HepG2 (cell line): Measurements from ENCODE around the gene ZMAT2. TPM values are rescaled to one million over a fixed set of nuclear protein-coding genes. Genes with fewer than 3 reads are reported as not detected.
A peak's percentile ranks its signal among the peaks of the same experiment; 100 is the strongest.

Source experiments
- GPBP1L1 ChIP-seq: sonication (generic); formaldehyde crosslinking; IDR thresholded peaks from 2 replicates; pipeline ENCODE4 v1.5.0; 2020; ENCODE audit warnings: mild to moderate bottlenecking, missing genetic modification reagents
- MNT ChIP-seq: fragments of 450-650 bp; IDR thresholded peaks from 2 replicates; pipeline ENCODE4 v1.6.1; 2016
- POLR2AphosphoS2 ChIP-seq: IDR thresholded peaks from 2 replicates; pipeline ENCODE4 v1.6.1; 2011; ENCODE audit warnings: low read depth, low read length, improper control_type of control experiment
- RFXANK ChIP-seq: IDR thresholded peaks from 2 replicates; pipeline ENCODE4 v1.6.1; 2016
- SNAI1 ChIP-seq: sonication (generic); formaldehyde crosslinking; IDR thresholded peaks from 2 replicates; pipeline ENCODE4 v1.5.0; 2020; ENCODE audit warnings: mild to moderate bottlenecking, missing genetic modification reagents, borderline replicate concordance
- SNAPC4 ChIP-seq: sonication (generic); formaldehyde crosslinking; IDR thresholded peaks from 2 replicates; pipeline ENCODE4 v1.4.0; 2020; ENCODE audit warnings: mild to moderate bottlenecking, missing genetic modification reagents
- STAT6 ChIP-seq: sonication (generic); formaldehyde crosslinking; IDR thresholded peaks from 2 replicates; pipeline ENCODE4 v1.4.0; 2020; ENCODE audit warnings: missing genetic modification reagents, mild to moderate bottlenecking, borderline replicate concordance
- TRIM22 ChIP-seq: fragments of 450-650 bp; IDR thresholded peaks from 2 replicates; pipeline ENCODE4 v1.6.1; 2017
- ZNF646 ChIP-seq: sonication (generic); formaldehyde crosslinking; IDR thresholded peaks from 2 replicates; pipeline ENCODE4 v1.9.0; 2021; ENCODE audit warnings: mild to moderate bottlenecking, missing genetic modification reagents
- polyA plus RNA-seq, 8 experiments: library from polyadenylated mRNA; depleted of rRNA in 3 of 8; stranded (reverse) in 7 of 8; unstranded in 1 of 8; fragments of >200 nt; fragmentation: Illumina TruSeq in 4 of 8; extraction: Trizol in 4 of 8; gene quantifications; 2 replicates each; pipeline versions ENCODE4 v1.2.1 to v1.2.3, GENCODE V29; 2011 to 2016; ENCODE audit warnings: low read depth in 4 of 8, missing spikeins in 1 of 8, mixed read lengths in 1 of 8; ENCODE audit not compliant: insufficient read depth in 1 of 8
- total RNA-seq, 5 experiments: library from RNA; depleted of rRNA; stranded (reverse); fragments of >200 nt; fragmentation: Illumina TruSeq; extraction: Trizol; gene quantifications; 2 replicates each; pipeline ENCODE4 v1.2.3, GENCODE V29; 2016; ENCODE audit warnings: low read depth in 1 of 5

The ZMAT2 gene
- total and polyA plus RNA-seq, 2 of the 13 experiments (the other 11 are each of a cell fraction or from before 2014, with no cell fraction given): 35.4 to 92.8 TPM

- TF ChIP-seq ZNF646 (CRISPR knock-in tag) (peak; percentile 25; the same call in 1 of the 2 replicates), MNT (peak; percentile 56), RFXANK (CRISPR knock-in tag) (0 out of 2 replicates have a peak, but pooled peaks have one; percentile 38), STAT6 (peak; percentile 76; the same call in 1 of the 2 replicates), SNAI1 (no peak), TRIM22 (no peak), GPBP1L1 (CRISPR knock-in tag) (no peak), SNAPC4 (CRISPR knock-in tag) (no peak), POLR2AphosphoS2 (no peak)
Observed at GRCh38 chr5:140710899-140711552, 10.8 kb downstream of the ZMAT2 start (continued).
